SJSA1 (cell line): ENCODE data around the gene CROCC2. TPM values are rescaled to one million over a fixed set of nuclear protein-coding genes. Genes with fewer than 3 reads are reported as not detected.

Experiments
- DNase-seq, 2 experiments: peaks; one replicate each; pipeline ENCODE4 v3.0.0-alpha.2; 2015 to 2020; ENCODE audit warnings: low spot score in 2 of 2, low read depth in 1 of 2
- H3K27ac ChIP-seq: fragments of 250-450 bp; sonication (Bioruptor Pico); 2 replicates; pipeline ENCODE4 v1.5.1; 2020; ENCODE audit warnings: mild to moderate bottlenecking, moderate library complexity
- H3K27me3 ChIP-seq: fragments of 250-450 bp; sonication (Bioruptor Pico); replicated peaks from 2 replicates; pipeline ENCODE4 v1.5.1; 2020; ENCODE audit warnings: mild to moderate bottlenecking, moderate library complexity
- H3K36me3 ChIP-seq: fragments of 250-450 bp; sonication (Bioruptor Pico); 2 replicates; pipeline ENCODE4 v1.5.1; 2020; ENCODE audit warnings: mild to moderate bottlenecking
- H3K4me1 ChIP-seq: fragments of 250-450 bp; sonication (Bioruptor Pico); replicated peaks from 2 replicates; pipeline ENCODE4 v1.6.1; 2021; ENCODE audit warnings: mild to moderate bottlenecking
- H3K4me3 ChIP-seq: fragments of 250-450 bp; sonication (Bioruptor Pico); 2 replicates; pipeline ENCODE4 v1.5.1; 2020; ENCODE audit warnings: mild to moderate bottlenecking
- H3K9me3 ChIP-seq: fragments of 250-450 bp; sonication (Bioruptor Pico); replicated peaks from 2 replicates; pipeline ENCODE4 v1.5.1; 2020; ENCODE audit warnings: mild to moderate bottlenecking
- total RNA-seq: library from RNA; depleted of rRNA; stranded (reverse); fragments of >200 nt; shearing (Covaris generic); gene quantifications from 2 replicates; pipeline ENCODE4 v1.2.3, GENCODE V29; 2014

The CROCC2 gene
- total RNA-seq, 1 experiment from 2014 or later = not detected

GRCh38 chr2:241015439-241015838, 109.3 kb downstream of the CROCC2 start:
- peaks cover 41% of the 10 kb centered on the region for H3K36me3 ChIP-seq
- H3K27ac ChIP-seq = no peak overlapping the region
- H3K9me3 ChIP-seq = peaks cover 10% of the 10 kb centered on the region
- no peak overlapping the region for H3K4me3 ChIP-seq
- H3K27me3 ChIP-seq = no peaks in the 10 kb centered on the region
- H3K4me1 ChIP-seq = peaks cover 32% of the 10 kb centered on the region
- peak in 1 of 2 experiments; percentile 11 for DNase-seq

GRCh38 chr2:241017228-241017940, 111.2 kb downstream of the CROCC2 start:
- peak in 1 of 2 experiments; percentile 35 for DNase-seq

GRCh38 chr2:241018051-241018891, 112.1 kb downstream of the CROCC2 start:
- Histone ChIP-seq H3K27me3 (no peaks in the 10 kb centered on the region), H3K4me1 (peaks cover 23% of the 10 kb centered on the region), H3K4me3 (no peak overlapping the region), H3K36me3 (peaks cover 46% of the 10 kb centered on the region), H3K27ac (peak overlapping the region; percentile 75), H3K9me3 (peaks cover 17% of the 10 kb centered on the region)
- peak; percentile 85 to 90 for DNase-seq

More at GRCh38 chr2:241017228-241017940, 111.2 kb downstream of the CROCC2 start:
- no peaks in the 10 kb centered on the region for H3K27me3 ChIP-seq
- peak overlapping the region; percentile 75; the same call in 1 of the 2 replicates for H3K27ac ChIP-seq
- H3K4me1 ChIP-seq = peaks cover 23% of the 10 kb centered on the region
- H3K36me3 ChIP-seq = peaks cover 51% of the 10 kb centered on the region
- no peak overlapping the region for H3K4me3 ChIP-seq
- peaks cover 17% of the 10 kb centered on the region for H3K9me3 ChIP-seq

GRCh38 chr2:241019441-241020139, 113.5 kb downstream of the CROCC2 start:
- H3K27me3 ChIP-seq = no peaks in the 10 kb centered on the region
- peaks cover 17% of the 10 kb centered on the region for H3K9me3 ChIP-seq
- H3K4me1 ChIP-seq = peaks cover 23% of the 10 kb centered on the region
- peak in 1 of 2 experiments; percentile 36 for DNase-seq
- H3K36me3 ChIP-seq = peaks cover 42% of the 10 kb centered on the region
- H3K4me3 ChIP-seq = no peak overlapping the region
- H3K27ac ChIP-seq = peak overlapping the region; percentile 75

GRCh38 chr2:241020201-241020600, 114.1 kb downstream of the CROCC2 start:
- Histone ChIP-seq H3K27me3 (no peaks in the 10 kb centered on the region), H3K36me3 (peaks cover 37% of the 10 kb centered on the region), H3K4me1 (peaks cover 23% of the 10 kb centered on the region), H3K9me3 (peaks cover 23% of the 10 kb centered on the region), H3K27ac (0 out of 2 replicates have a peak overlapping the region, but pooled peaks have one; percentile 17), H3K4me3 (no peak overlapping the region)
- DNase-seq = peak in 1 of 2 experiments; percentile 37

DNA sequence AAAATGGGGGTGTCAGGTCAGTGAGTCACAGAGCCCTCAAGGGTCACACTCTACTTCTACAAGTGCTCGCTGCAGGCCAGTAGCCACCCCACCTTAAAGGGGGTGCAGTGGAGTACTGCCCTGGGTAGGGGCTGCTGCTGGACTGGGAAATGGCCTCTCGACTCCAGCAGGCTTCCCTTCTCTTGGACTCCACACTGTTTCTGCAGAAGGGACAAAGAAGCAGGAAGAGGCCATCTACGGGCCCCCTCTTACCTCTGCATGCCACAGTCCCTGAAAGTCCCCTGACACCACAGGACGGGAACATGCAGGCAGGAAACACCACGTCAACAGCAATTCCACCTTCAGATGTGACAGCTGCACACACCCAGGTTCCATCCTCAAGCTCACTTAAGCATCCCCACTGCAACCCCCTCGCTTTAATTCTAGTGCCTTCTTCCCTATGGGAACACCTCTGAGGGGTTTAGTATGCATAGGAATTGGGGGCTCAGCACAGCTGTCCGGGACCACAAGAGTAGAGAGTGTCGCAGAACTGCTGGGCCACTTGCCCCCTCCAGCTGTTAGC, 114.6 kb downstream of the CROCC2 start:
- H3K4me3 ChIP-seq = no peak overlapping the region
- H3K27ac ChIP-seq = no peak overlapping the region
- peak in 1 of 2 experiments; percentile 23 for DNase-seq
- H3K27me3 ChIP-seq = no peaks in the 10 kb centered on the region
- H3K36me3 ChIP-seq = peaks cover 37% of the 10 kb centered on the region
- peaks cover 27% of the 10 kb centered on the region for H3K9me3 ChIP-seq
- peaks cover 23% of the 10 kb centered on the region for H3K4me1 ChIP-seq

DNA sequence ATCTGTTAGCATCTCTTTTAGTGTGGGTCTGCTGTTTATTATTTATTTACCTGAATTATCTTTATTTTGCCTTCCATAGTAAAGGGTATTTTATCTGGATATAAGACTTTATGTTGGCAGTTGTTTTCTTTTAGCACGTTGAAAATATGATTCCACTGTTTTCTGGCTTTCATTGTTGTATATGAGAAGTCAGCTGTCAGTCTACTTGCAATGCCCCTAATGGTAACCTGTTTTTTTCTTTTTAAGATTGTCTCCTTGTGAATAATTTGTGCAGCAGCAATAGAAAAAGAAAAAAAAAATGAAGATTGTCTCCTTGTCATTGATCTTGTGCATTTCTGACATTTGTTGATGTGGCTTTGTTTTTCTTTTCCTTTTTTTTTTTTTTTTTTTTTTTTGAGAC, 119.5 kb downstream of the CROCC2 start:
- Histone ChIP-seq H3K4me1 (no peaks in the 10 kb centered on the region), H3K27ac (no peak overlapping the region), H3K9me3 (peaks cover 26% of the 10 kb centered on the region), H3K4me3 (no peak overlapping the region), H3K36me3 (peaks cover 18% of the 10 kb centered on the region), H3K27me3 (no peaks in the 10 kb centered on the region)
- peak in 1 of 2 experiments; percentile 21 for DNase-seq

DNA sequence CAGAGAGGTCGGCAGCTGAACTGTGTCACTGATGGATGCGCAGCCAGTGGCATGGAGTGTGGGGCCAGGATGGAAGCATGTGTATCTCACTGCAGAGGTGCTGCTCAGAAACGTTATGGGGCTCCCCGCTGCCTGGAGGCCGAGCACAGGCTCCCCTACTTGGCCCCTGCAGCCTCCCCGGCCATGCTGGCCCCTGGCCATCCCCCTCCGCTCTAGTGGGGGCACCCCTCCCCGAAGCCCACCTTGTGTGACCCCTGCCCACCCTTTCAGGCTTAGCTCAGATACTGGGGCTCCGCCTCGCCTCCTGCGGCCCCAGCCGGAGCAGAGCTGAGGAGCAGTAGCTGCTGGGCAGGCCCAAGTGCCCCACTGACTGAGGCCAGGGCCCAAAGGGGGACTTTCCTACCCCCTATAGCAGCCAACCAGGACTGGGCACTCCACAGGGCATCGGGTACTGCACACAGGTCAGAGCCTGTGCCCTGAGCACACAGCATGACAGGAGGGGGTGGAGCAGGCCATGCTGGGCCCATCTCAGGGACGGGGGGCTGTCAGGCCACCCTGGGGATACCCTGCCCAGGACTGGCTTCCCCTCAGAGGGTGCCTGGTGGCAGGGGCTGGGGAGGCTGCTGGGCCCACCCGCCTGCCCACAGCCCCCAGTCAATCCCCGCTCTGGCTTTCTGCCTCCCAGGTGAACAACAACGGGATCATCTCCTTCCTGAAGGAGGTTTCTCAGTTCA, 123.6 kb downstream of the CROCC2 start:
- peaks cover 16% of the 10 kb centered on the region for H3K4me1 ChIP-seq
- H3K27me3 ChIP-seq = no peaks in the 10 kb centered on the region
- H3K36me3 ChIP-seq = peaks cover 31% of the 10 kb centered on the region
- H3K9me3 ChIP-seq = peaks cover 20% of the 10 kb centered on the region
- peak in 1 of 2 experiments; percentile 34 for DNase-seq
- H3K4me3 ChIP-seq = no peak overlapping the region
- no peak overlapping the region for H3K27ac ChIP-seq

GRCh38 chr2:241030333-241030680, 124.2 kb downstream of the CROCC2 start:
- Histone ChIP-seq H3K4me3 (no peak overlapping the region), H3K4me1 (peaks cover 21% of the 10 kb centered on the region), H3K36me3 (peaks cover 32% of the 10 kb centered on the region), H3K27me3 (no peaks in the 10 kb centered on the region), H3K27ac (no peak overlapping the region), H3K9me3 (peaks cover 15% of the 10 kb centered on the region)
- no peak for DNase-seq

DNA sequence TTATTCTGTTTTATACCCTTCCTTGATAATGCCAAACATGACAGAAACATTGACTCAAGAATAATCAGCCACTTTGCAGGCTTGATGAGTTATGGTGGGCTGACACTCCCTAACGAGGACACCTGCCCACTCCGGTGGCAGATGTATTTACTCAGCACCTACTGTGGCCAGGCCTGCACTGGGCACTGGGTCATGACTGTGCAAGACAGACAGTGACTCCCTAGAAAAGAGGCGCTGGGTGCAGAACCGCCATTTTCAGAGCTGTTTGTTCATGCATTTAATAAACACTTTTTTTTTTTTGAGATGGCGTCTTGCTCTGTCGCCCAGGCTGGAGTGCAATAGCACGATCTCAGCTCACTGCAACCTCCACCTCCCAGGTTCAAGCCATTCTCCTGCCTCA, 124.7 kb downstream of the CROCC2 start:
- Histone ChIP-seq H3K27me3 (no peaks in the 10 kb centered on the region), H3K9me3 (peaks cover 12% of the 10 kb centered on the region), H3K4me3 (no peak overlapping the region), H3K4me1 (peaks cover 23% of the 10 kb centered on the region), H3K36me3 (peaks cover 32% of the 10 kb centered on the region), H3K27ac (no peak overlapping the region)
- no peak for DNase-seq

DNA sequence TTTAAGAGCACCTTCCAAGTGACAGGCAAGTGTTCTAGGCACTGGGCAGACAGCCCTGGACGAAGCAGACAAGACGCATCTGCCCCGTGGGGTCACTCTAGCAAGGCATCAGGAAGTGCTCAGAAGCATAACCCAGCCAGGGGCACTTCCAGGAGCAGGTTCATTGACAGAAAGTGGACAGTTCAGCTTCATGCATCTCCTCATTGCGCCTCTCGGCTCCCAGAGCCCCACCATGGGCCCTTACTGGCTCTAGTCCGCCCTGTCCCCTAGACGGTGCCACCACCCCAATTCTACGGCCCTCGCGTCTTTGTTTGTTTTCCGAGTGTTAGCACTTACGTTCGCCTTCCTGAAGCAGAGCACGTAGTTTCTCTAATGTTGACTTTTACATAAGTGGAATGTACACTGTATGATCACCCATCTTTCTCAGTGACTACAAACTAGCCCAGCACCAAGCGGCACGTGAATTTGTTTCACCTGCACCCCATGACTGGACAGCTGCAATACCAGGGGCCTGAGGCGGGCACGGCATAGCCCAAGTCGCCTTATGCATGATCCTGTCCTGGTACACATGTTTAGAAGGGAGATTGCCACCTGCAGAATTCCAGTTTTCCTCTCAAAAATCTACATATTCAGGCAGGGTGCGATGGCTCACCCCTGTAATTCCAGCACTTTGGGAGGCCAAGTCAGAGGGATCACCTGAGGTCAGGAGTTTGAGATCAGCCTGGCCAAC, 125.5 kb downstream of the CROCC2 start:
- Histone ChIP-seq H3K36me3 (peaks cover 33% of the 10 kb centered on the region), H3K4me3 (no peak overlapping the region), H3K27ac (no peak overlapping the region), H3K27me3 (no peaks in the 10 kb centered on the region), H3K4me1 (peaks cover 30% of the 10 kb centered on the region), H3K9me3 (peaks cover 7% of the 10 kb centered on the region)
- DNase-seq = no peak

GRCh38 chr2:241033336-241033987, 127.3 kb downstream of the CROCC2 start:
- DNase-seq = no peak
- H3K9me3 ChIP-seq = no peaks in the 10 kb centered on the region; the same call in 1 of the 2 replicates
- H3K27me3 ChIP-seq = no peaks in the 10 kb centered on the region
- peak overlapping the region; percentile 10; the same call in 1 of the 2 replicates for H3K27ac ChIP-seq
- peaks cover 42% of the 10 kb centered on the region for H3K4me1 ChIP-seq
- no peak overlapping the region for H3K4me3 ChIP-seq
- H3K36me3 ChIP-seq = peaks cover 43% of the 10 kb centered on the region
